H1 (cell line): ENCODE measurements around the gene PKP1. TPM values are rescaled to one million over a fixed set of nuclear protein-coding genes. Genes with fewer than 3 reads are reported as not detected.

Source experiments
- CTCF ChIA-PET: fragments of 300-600 bp; sonication (Branson Sonifier 250); formaldehyde crosslinking; loops from one replicate; lab custom pipeline; 2021; ENCODE audit not compliant: partially characterized antibody; lab: Charles Lee
- POLR2A ChIA-PET: fragments of 300-600 bp; sonication (Branson Sonifier 250); formaldehyde crosslinking; loops from one replicate; lab custom pipeline; 2021; ENCODE audit warnings: inconsistent platforms; ENCODE audit not compliant: partially characterized antibody; lab: Charles Lee
- DNase-seq, 2 experiments: peaks; one replicate each; pipeline versions ENCODE4 v3.0.0 to v3.0.0-alpha.2; 2010 to 2022; ENCODE audit warnings: low spot score in 2 of 2, low read depth in 1 of 2, mixed read lengths in 1 of 2
- FAIRE-seq: peaks from 2 replicates; lab custom pipeline; 2011; peaks lifted over from hg19 to GRCh38; lab: Jason Lieb, UNC
- H2AFZ ChIP-seq: 2 replicates; pipeline ENCODE4 v1.8.1; 2012; ENCODE audit warnings: low read length, inconsistent platforms
- H2AK5ac ChIP-seq: 2 replicates; pipeline ENCODE4 v1.6.1; 2013; ENCODE audit warnings: low read depth, low read length
- H2BK120ac ChIP-seq: replicated peaks from 2 replicates; pipeline ENCODE3; 2013; ENCODE audit warnings: low read depth, low read length, inconsistent platforms
- H2BK12ac ChIP-seq: 2 replicates; pipeline ENCODE4 v1.6.1; 2013; ENCODE audit warnings: low read depth, low read length
- H2BK15ac ChIP-seq: 2 replicates; pipeline ENCODE4 v1.6.1; 2013; ENCODE audit warnings: low read length
- H2BK20ac ChIP-seq: 2 replicates; pipeline ENCODE4 v1.6.1; 2013; ENCODE audit warnings: low read length
- H2BK5ac ChIP-seq: 2 replicates; pipeline ENCODE4 v1.6.1; 2013; ENCODE audit warnings: low read depth, low read length
- H3K14ac ChIP-seq: 2 replicates; pipeline ENCODE4 v1.6.1; 2013; ENCODE audit warnings: inconsistent platforms; ENCODE audit not compliant: insufficient read length
- H3K18ac ChIP-seq: 2 replicates; pipeline ENCODE4 v1.6.1; 2013; ENCODE audit warnings: low read length; ENCODE audit errors: extremely low read depth
- H3K23ac ChIP-seq: 2 replicates; pipeline ENCODE4 v1.6.1; 2013; ENCODE audit warnings: inconsistent platforms; ENCODE audit not compliant: insufficient read length
- H3K23me2 ChIP-seq: 2 replicates; pipeline ENCODE4 v1.6.1; 2013; ENCODE audit warnings: low read depth, low read length
- H3K27ac ChIP-seq: 2 replicates; pipeline ENCODE4 v1.6.1; 2011; ENCODE audit warnings: low read depth, low read length, inconsistent platforms
- H3K27me3 ChIP-seq, 4 experiments: replicated peaks in 1 of 4; 1 replicate in 1 of 4; 2 replicates in 3 of 4; pipeline versions ENCODE4 v1.6.1 to v1.8.1; 2011 to 2013; ENCODE audit warnings: low read length in 3 of 4, mild to moderate bottlenecking in 3 of 4, inconsistent platforms in 2 of 4, mixed read lengths in 2 of 4, moderate library complexity in 1 of 4; ENCODE audit not compliant: control insufficient read depth in 3 of 4, insufficient read depth in 3 of 4; ENCODE audit errors: extremely low read depth in 1 of 4
- H3K36me3 ChIP-seq, 4 experiments: 2 replicates each; pipeline versions ENCODE4 v1.6.1 to v1.8.1; 2011 to 2013; ENCODE audit warnings: mild to moderate bottlenecking in 4 of 4, low read length in 3 of 4, moderate library complexity in 2 of 4, control low read depth in 1 of 4, inconsistent platforms in 1 of 4; ENCODE audit not compliant: insufficient read depth in 4 of 4, control insufficient read depth in 2 of 4
- H3K4ac ChIP-seq: replicated peaks from 2 replicates; pipeline ENCODE3; 2013; ENCODE audit warnings: low read length, low read depth, mixed read lengths, inconsistent platforms; ENCODE audit not compliant: insufficient read length
- H3K4me1 ChIP-seq, 4 experiments: replicated peaks in 1 of 4; 1 replicate in 1 of 4; 2 replicates in 3 of 4; pipeline versions ENCODE4 v1.6.1 to v1.8.1; 2011 to 2013; ENCODE audit warnings: low read length in 3 of 4, inconsistent platforms in 2 of 4, mixed read lengths in 1 of 4; ENCODE audit not compliant: insufficient read depth in 4 of 4, control insufficient read depth in 3 of 4
- H3K4me2 ChIP-seq, 2 experiments: 2 replicates each; pipeline versions ENCODE4 v1.6.1 to v1.8.1; 2011 to 2013; ENCODE audit warnings: low read depth in 2 of 2, low read length in 2 of 2, control low read depth in 1 of 2, inconsistent platforms in 1 of 2, mild to moderate bottlenecking in 1 of 2; ENCODE audit not compliant: insufficient read depth in 1 of 2
- H3K4me3 ChIP-seq, 4 experiments: fragments of 200-600, 300-600 bp in 1 of 4; sonication (generic), shearing (Covaris generic), sonication (Bioruptor Twin) in 1 of 4; 2 replicates each; pipeline versions ENCODE4 v1.5.1 to v1.8.1; 2011 to 2016; ENCODE audit warnings: low read length in 4 of 4, low read depth in 3 of 4, control low read depth in 2 of 4, inconsistent platforms in 2 of 4, mild to moderate bottlenecking in 2 of 4, mixed read lengths in 1 of 4, moderate library complexity in 1 of 4; ENCODE audit not compliant: insufficient read depth in 2 of 4; ENCODE audit errors: extremely low read depth in 1 of 4
- H3K56ac ChIP-seq: replicated peaks from 2 replicates; pipeline ENCODE3; 2013; ENCODE audit warnings: low read depth, mild to moderate bottlenecking, mixed read lengths, low read length, inconsistent platforms; ENCODE audit not compliant: insufficient read length
- H3K79me1 ChIP-seq: 2 replicates; pipeline ENCODE4 v1.6.1; 2013; ENCODE audit warnings: low read depth, low read length, control low read depth
- H3K79me2 ChIP-seq, 2 experiments: 2 replicates each; pipeline versions ENCODE4 v1.6.1 to v1.8.1; 2012 to 2013; ENCODE audit warnings: low read length in 2 of 2, mild to moderate bottlenecking in 2 of 2, inconsistent platforms in 1 of 2; ENCODE audit not compliant: insufficient read depth in 2 of 2, control insufficient read depth in 1 of 2
- H3K9ac ChIP-seq, 4 experiments: replicated peaks in 1 of 4; 1 replicate in 1 of 4; 2 replicates in 3 of 4; pipeline versions ENCODE4 v1.6.1 to v1.8.1; 2011 to 2013; ENCODE audit warnings: low read depth in 3 of 4, low read length in 3 of 4, control low read depth in 2 of 4, mild to moderate bottlenecking in 2 of 4, moderate library complexity in 2 of 4, inconsistent platforms in 1 of 4; ENCODE audit errors: extremely low read depth in 1 of 4
- H3K9me3 ChIP-seq, 2 experiments: 2 replicates each; pipeline versions ENCODE4 v1.6.1 to v1.8.1; 2012 to 2013; ENCODE audit warnings: mild to moderate bottlenecking in 2 of 2, moderate library complexity in 2 of 2, control low read depth in 1 of 2, inconsistent platforms in 1 of 2, low read depth in 1 of 2, low read length in 1 of 2, mixed read lengths in 1 of 2; ENCODE audit not compliant: insufficient read depth in 2 of 2
- H4K20me1 ChIP-seq, 2 experiments: replicated peaks in 1 of 2; 2 replicates each; pipeline versions ENCODE3 to v1.8.1; 2011 to 2013; ENCODE audit warnings: inconsistent platforms in 2 of 2, low read length in 2 of 2, mild to moderate bottlenecking in 1 of 2; ENCODE audit not compliant: insufficient read depth in 2 of 2, control insufficient read depth in 1 of 2
- H4K5ac ChIP-seq: 2 replicates; pipeline ENCODE4 v1.6.1; 2013; ENCODE audit warnings: low read length, low read depth, mixed read lengths, inconsistent platforms; ENCODE audit not compliant: insufficient read length
- H4K8ac ChIP-seq: 2 replicates; pipeline ENCODE4 v1.8.0; 2013; ENCODE audit warnings: mild to moderate bottlenecking, moderate library complexity, low read length, inconsistent platforms; ENCODE audit not compliant: insufficient read depth; ENCODE audit errors: extremely low read depth
- H4K91ac ChIP-seq: replicated peaks from 2 replicates; pipeline ENCODE3; 2013; ENCODE audit warnings: low read length, mixed read lengths, inconsistent platforms; ENCODE audit not compliant: insufficient read length
- BACH1 ChIP-seq: IDR thresholded peaks from 2 replicates; pipeline ENCODE4 v1.6.1; 2012; ENCODE audit warnings: low read length, improper control_type of control experiment
- CEBPB ChIP-seq: IDR thresholded peaks from 2 replicates; pipeline ENCODE4 v1.6.1; 2012; ENCODE audit warnings: low read depth, low read length
- NANOG ChIP-seq: IDR thresholded peaks from 2 replicates; pipeline ENCODE4 v1.6.1; 2011; ENCODE audit warnings: low read length, low read depth, mild to moderate bottlenecking, inconsistent platforms; ENCODE audit not compliant: insufficient read depth, poor library complexity, severe bottlenecking
- POU5F1 ChIP-seq: IDR thresholded peaks from 2 replicates; pipeline ENCODE4 v1.6.1; 2011; ENCODE audit warnings: low read depth, mild to moderate bottlenecking, low read length, moderate library complexity
- SP4 ChIP-seq: IDR thresholded peaks from 2 replicates; pipeline ENCODE4 v1.6.1; 2012; ENCODE audit warnings: low read length, inconsistent platforms
- SUZ12 ChIP-seq: fragments of 200-600 bp; sonication (generic); IDR thresholded peaks from 2 replicates; pipeline ENCODE4 v1.6.1; 2012; ENCODE audit warnings: mild to moderate bottlenecking, inconsistent platforms, low read length, moderate library complexity, mixed read lengths
- YY1 ChIP-seq: IDR thresholded peaks from 2 replicates; pipeline ENCODE4 v1.6.1; 2011; ENCODE audit warnings: low read depth, mild to moderate bottlenecking, low read length
- WGBS, 2 experiments: shearing (Covaris generic) in 1 of 2; methylation state at CpG; one replicate each; pipeline versions ENCODE4 v1.1.6 to v1.1.7; 2013 to 2015; ENCODE audit warnings: low lambda C conversion rate in 2 of 2, mixed read lengths in 2 of 2, inconsistent platforms in 1 of 2, low coverage in 1 of 2, missing lambda C conversion rate in 1 of 2; ENCODE audit not compliant: insufficient replicate concordance in 2 of 2, insufficient coverage in 1 of 2, insufficient read length in 1 of 2; ENCODE audit errors: extremely low coverage in 1 of 2, missing lambda C conversion rate in 1 of 2; 5-methylcytosine and 5-hydroxymethylcytosine counted together
- polyA plus RNA-seq, 7 experiments: library from polyadenylated mRNA; depleted of rRNA in 3 of 7; stranded (reverse) in 5 of 7; unstranded in 2 of 7; fragments of >200 nt in 5 of 7; fragments of 200-250 nt in 2 of 7; gene quantifications; 1 replicate in 5 of 7; 2 replicates in 1 of 7; 4 replicates in 1 of 7; pipeline versions ENCODE4 v1.2.1 to v1.2.3, GENCODE V29; 2011 to 2013; ENCODE audit warnings: missing spikeins in 2 of 7, mixed read lengths in 2 of 7
- total RNA-seq: library from RNA; stranded (reverse); fragmentation: NEBNext Ultra II Directional; extraction: Animal tissue kit (Norgen Biotek cat#: 25700); gene quantifications from 2 replicates; pipeline ENCODE4 v1.2.1, GENCODE V29; 2021
- TF ChIP-seq, protein P1 (sequence below): IDR thresholded peaks from 2 replicates; pipeline ENCODE4 v1.6.1; 2012; ENCODE audit warnings: inconsistent platforms

PKP1 gene
- total and polyA plus RNA-seq, 2 of the 8 experiments (the other 6 are each of a cell fraction or from before 2014, with no cell fraction given), result 0.21 to 0.95 TPM

- H4K20me1 ChIP-seq, result no peaks in the 10 kb centered on the region
- no peak overlapping the region for H3K27ac ChIP-seq
- H3K56ac ChIP-seq, result no peak overlapping the region
- no peak overlapping the region for H2AK5ac ChIP-seq
- no peaks in the 10 kb centered on the region for H3K23me2 ChIP-seq
- no peaks in the 10 kb centered on the region for H3K36me3 ChIP-seq
- H2BK12ac ChIP-seq, result no peak overlapping the region
- ChIA-PET CTCF (interaction anchor here (1.1 to 1.6 kb wide), 2 partner anchors 65 to 130 kb away, joined by 4 to 6 read pairs; no protein-coding TSS in a partner anchor), POLR2A (no interaction called here)
- H3K79me2 ChIP-seq, result no peaks in the 10 kb centered on the region
- H3K4me3 ChIP-seq, result no peak overlapping the region
- H4K91ac ChIP-seq, result no peak overlapping the region
- no peak overlapping the region for H2AFZ ChIP-seq
- no peak overlapping the region for H3K14ac ChIP-seq
- no peak overlapping the region for H2BK15ac ChIP-seq
- H4K8ac ChIP-seq, result no peak overlapping the region
- no peak overlapping the region for H3K4me2 ChIP-seq
- H3K9me3 ChIP-seq, result no peaks in the 10 kb centered on the region
- H3K18ac ChIP-seq, result no peak overlapping the region
- H3K9ac ChIP-seq, result no peak overlapping the region
- no peak for FAIRE-seq
- no peak for DNase-seq
- H2BK20ac ChIP-seq, result no peak overlapping the region
- no peak overlapping the region for H4K5ac ChIP-seq
- H2BK120ac ChIP-seq, result no peak overlapping the region
- WGBS, 2 experiments, result 83% methylated on average over 3 of the region's 3 CpGs; no CpG with 5 or more reads in 1 of the 2 experiments
- peaks cover 0 to 3% (median 0%) of the 10 kb centered on the region in 4 experiments; a peak in 1 of 7 replicates for H3K4me1 ChIP-seq
- no peaks in the 10 kb centered on the region; a peak in 1 of 7 replicates for H3K27me3 ChIP-seq
- TF ChIP-seq YY1 (no peak), SP4 (no peak), POU5F1 (no peak), NANOG (no peak), SUZ12 (no peak), CEBPB (no peak), BACH1 (no peak)
- TF ChIP-seq, protein P1, sequence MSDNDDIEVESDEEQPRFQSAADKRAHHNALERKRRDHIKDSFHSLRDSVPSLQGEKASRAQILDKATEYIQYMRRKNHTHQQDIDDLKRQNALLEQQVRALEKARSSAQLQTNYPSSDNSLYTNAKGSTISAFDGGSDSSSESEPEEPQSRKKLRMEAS, result no peak
- TF ChIP-seq, all 59 proteins: peak for 0
- Histone ChIP-seq H2BK5ac (no peak overlapping the region), H3K79me1 (no peaks in the 10 kb centered on the region), H3K4ac (no peak overlapping the region), H3K23ac (no peak overlapping the region)
Observed at GRCh38 chr1:201295861-201296260, 12.6 kb downstream of the PKP1 start.
